Measurements from ENCODE around the gene TDRD3. TPM values are rescaled to one million over a fixed set of nuclear protein-coding genes. Genes with fewer than 3 reads are reported as not detected.
A peak's percentile ranks its signal among the peaks of the same experiment; 100 is the strongest.
"Not testable (repeated sequence)": the region's sequence is repeated elsewhere in the genome, so short reads cannot be mapped to it uniquely, and the experiment has no call there.

TDRD3 gene
- total RNA-seq, 2 donors from 2014 or later = 34.5 to 45.4 TPM

DNA sequence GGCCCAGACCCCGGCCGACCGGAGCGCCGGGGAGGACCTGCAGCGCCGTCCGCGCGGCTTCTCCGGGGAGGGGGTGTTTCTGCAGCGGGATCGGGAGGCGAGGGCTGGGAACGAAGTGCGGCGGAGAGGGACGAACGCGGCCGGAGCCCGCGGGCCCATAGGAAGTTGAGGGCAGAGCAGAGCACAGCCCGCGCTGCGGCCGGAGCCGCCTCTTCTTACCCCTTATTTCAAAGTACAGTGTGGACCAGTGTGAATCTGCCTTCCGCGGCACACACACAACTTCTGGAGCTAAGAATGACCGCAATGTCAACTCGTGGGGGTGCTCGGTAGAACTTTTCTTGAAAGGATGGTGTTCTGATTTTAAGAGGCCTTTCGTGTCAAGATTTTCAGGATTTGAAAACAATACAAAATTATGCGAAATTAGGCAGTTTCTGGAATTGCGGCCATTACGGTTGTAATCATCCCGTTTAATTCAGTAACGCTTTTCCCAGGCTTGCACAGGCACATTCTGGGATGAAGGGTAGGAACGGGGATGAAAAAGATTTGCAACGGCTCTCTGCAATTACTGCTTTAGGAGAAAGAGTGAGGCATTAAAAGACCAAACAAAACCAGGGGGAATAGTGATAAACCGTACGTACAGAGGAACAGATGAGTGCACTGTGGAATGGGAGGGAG lies 821 bp downstream of the TDRD3 start:
- DNase-seq (peak; percentile 68), ATAC-seq (peak; percentile 7 to 30)
- intact Hi-C loops (cut with DNase I) = loop anchor here in 1 of 2 donors (10.0 kb wide), 1 partner anchor 233 kb away; the partner anchor contains the start of gene DIAPH3

DNA sequence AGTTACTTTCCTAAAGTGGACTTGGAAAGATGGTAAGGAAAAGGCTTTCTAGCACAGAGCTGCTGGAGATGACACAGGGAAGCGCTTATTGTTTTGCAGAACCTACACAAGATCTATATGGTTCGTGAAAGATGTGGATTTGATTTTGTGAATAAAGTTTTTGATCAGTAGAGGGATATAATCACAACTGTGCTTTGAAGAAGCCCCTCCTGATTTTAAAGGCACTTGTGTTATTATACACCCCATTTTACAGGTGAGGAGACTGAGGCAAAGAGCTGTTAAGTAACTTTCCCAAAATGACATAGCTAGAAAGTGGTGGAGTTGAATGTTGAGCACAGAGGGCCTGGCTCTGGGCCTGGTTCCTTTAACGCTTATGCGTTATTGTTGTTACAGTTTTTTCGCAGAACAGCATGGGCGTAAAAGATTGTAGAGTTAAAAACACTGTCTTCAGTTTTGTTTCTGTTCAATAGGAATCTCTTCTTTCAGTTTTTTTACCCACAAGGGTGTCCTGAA lies 1.4 kb downstream of the TDRD3 start:
- ATAC-seq (no peak), DNase-seq (no peak)
- intact Hi-C loops (cut with DNase I) = loop anchor here in 1 of 2 donors (10.0 kb wide), 1 partner anchor 234 kb away; the partner anchor contains the start of gene DIAPH3

DNA sequence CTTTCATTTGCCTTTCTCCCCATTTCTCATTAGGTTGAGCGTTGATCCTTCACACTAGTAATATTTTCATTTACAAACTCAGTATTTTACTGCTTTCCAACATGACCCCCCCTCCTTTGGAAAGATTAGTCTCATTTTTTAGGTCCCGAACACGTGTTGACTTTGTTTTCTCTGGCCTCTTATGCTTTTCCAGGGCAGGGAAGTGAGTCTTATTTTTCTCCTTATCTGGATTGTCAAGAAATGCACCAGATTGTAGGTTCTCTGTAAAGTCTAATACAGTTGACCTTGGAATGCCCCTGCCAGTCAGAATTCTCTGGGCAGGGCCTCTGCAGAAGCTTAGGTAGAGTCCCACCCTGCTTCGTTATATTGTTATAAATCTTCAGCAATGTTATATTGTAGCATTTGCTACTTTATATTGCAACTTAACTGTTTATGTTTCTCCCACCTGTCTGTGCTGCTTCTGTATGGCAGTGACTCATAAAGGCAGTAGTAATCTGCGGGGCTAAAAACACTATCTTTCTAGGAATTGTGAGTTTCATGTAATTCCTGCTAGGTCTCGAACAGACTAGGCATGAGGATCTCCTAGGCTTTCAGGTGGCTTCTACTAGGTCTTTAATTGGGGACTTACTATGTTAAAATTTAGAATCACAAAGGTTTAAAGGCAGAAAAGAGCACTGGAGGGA lies 2.0 kb downstream of the TDRD3 start:
- intact Hi-C loops (cut with DNase I) = loop anchor here in 1 of 2 donors (10.0 kb wide), 1 partner anchor 234 kb away; the partner anchor contains the start of gene DIAPH3
- DNase-seq (no peak), ATAC-seq (no peak)

DNA sequence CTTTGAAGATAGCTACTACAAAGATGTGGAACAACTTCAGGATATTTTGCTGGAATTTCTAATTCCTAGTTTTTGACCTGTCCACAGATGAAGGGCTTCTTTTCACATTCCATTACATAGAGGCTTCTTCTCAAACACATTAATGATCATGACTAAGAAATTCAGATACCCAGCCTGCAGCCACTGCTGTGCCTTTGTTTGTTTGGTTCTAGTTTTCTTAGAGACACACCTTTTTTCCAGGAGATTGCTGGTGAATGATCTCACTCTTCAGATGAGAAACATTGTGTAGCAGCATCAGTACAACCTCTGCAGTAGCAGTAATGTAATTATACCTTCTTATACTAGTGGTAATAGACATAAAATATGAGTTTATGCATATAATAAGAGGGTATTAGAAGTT lies 5.0 kb downstream of the TDRD3 start:
- DNase-seq (no peak), ATAC-seq (no peak)

DNA sequence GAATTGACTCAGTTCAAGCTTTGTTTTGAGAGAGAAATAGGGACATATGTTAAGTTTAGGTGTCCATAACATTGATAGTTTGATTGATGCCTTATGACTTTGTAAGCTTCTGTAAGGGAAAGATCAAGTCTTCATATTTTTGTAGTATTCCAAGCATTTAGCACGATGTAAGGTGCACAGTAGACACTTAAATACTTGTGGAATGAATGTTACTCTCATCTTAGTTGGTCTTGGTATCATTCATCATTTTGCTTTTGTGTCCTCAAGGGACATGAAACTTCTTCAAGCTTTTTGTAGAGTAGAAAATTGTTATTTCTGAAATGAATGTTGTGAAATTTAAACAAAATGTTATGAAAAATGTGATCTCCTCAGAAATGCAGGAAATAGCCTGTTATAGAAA lies 10.1 kb downstream of the TDRD3 start:
- DNase-seq (no peak), ATAC-seq (no peak)
- intact Hi-C loops (cut with DNase I) = no loop called here

More for the DNA sequence above, 5.0 kb downstream of the TDRD3 start:
- intact Hi-C loops (cut with DNase I) = no loop called here

DNA sequence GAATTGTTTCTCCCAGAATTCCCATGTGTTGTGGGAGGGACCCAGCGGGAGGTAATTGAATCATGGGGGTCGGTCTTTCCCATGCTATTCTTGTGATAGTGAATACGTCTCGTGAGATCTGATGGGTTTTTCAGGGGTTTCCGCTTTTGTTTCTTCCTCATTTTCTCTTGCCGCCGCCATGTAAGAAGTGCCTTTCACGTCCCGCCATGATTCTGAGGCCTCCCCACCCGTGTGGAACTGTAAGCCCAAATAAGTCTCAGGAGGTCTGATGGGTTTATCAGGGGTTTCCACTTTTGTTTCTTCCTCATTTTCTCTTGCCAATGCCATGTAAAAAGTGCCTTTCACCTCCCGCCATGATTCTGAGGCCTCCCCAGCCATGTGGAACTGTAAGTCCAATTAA lies 10.8 kb downstream of the TDRD3 start:
- ATAC-seq; intact Hi-C loops (cut with DNase I); DNase-seq: not testable (repeated sequence)

DNA sequence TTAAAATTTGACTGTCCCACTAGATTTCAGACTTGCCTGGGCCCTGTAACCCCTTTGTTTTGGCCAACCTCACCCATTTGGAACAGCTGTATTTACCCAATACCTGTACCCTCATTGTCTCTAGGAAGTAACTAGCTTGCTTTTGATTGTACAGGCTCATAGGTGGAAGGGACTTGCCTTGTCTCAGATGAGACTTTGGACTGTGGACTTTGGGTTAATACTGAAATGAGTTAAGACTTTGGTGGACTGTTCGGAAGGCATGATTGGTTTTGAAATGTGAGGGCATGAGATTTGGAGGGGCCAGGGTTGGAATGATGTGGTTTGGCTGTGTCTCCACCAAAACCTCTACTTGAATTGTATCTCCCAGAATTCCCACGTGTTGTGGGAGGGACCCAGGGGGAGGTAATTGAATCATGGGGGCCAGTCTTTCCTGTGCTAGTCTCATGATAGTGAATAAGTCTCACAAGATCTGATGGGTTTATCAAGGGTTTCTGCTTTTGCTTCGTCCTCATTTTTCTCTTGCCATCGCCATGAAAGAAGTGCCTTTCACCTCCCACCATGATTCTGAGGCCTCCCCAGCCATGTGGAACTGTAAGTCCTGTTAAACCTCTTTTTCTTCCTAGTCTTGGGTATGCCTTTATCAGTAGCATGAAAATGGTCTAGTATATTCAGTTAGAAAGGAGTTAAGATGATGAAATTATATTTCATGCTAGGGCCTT lies 12.7 kb downstream of the TDRD3 start:
- ATAC-seq; DNase-seq; intact Hi-C loops (cut with DNase I): not testable (repeated sequence)

DNA sequence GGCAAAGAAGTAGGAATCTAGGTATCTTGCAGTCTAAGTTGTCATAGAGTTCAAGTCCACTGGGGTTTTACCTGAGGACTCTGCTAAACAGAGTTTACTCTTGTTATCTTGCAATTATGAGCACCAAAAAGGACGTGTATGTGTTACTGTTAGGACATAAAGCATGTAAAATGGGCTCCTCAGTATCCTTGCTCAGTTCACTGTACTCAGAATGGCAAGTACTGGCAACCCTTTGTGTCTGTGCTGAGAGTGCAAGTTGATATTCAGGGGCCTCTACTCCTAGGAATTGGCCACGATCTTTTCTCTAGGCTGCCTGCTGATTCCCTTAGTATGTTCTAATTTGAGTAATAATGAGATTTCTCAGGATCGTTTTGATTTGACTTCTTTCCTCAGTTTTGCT lies 13.3 kb downstream of the TDRD3 start:
- intact Hi-C loops (cut with DNase I) = no loop called here
- ATAC-seq = no peak
- no peak for DNase-seq

DNA sequence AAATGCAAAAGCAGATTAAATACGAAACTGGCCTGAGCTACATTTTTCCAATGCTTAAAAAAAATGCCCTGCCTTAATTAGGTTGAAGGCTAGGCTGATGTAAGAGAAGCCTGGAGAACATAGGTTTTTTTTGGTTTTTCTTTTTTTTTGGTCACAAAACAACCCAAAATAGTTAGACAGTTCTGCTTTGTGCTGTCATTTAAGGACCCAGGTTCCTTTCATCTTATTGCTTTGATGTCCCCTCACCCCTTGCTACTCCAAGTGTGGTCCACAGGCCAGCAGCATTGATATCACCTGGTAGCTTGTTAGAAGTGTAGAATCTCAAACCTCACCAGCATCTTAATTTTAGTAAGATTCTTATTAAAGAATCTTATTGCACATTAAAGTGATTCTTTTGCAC lies 14.4 kb downstream of the TDRD3 start:
- DNase-seq = no peak
- ATAC-seq = no peak
- intact Hi-C loops (cut with DNase I) = no loop called here

DNA sequence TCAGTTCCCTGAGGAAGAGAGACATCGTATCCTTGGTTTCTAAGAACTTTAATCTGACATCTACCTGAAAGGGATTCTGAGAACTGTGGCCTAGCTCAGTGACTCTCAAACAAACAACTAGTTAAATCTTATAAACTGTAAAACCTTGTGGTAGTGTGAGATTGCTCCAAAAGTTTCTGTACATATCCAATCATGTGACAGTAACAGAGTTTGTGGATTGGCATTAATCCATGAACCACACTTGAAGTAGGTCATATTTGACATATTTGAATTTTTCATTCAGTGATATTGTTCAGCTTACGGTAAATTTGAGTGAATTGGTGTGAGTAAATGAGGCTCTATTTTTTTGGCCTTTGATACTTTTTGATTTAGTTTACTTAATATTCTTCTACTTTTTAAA lies 15.0 kb downstream of the TDRD3 start:
- ATAC-seq = no peak
- intact Hi-C loops (cut with DNase I) = no loop called here
- no peak for DNase-seq

DNA sequence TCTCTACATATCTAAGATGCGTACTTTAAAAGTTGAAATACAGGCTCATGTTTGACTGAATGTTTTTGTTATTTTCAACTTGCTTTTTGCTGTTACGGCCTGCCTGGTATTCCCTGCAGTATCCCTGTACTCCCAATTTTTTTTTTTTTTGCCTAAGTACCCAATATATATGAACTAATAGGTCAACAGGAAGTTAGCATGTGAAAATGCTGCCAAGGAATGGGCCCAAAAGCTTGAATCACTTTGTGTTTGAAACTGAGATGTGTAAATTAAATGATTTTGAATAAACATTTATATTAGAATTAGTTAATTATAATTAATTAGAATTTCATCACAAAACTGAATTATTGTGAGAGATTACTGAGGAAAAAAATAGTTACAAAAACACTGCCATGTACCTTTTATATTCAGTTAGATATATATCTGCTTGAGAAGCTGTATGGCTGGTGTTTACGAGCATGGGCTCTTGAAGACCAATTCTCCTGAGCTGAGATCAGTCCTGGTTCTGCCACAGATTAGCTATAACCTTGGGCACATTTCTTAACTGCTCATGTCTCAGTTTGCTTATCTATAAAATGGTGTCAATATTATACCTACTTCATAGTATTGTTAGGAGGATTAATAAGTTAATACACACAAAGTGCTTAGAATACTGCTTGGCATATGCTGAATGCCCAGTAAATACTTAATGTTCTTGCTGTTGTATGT lies 16.0 kb downstream of the TDRD3 start:
- no peak for DNase-seq
- no peak for ATAC-seq
- intact Hi-C loops (cut with DNase I) = no loop called here

DNA sequence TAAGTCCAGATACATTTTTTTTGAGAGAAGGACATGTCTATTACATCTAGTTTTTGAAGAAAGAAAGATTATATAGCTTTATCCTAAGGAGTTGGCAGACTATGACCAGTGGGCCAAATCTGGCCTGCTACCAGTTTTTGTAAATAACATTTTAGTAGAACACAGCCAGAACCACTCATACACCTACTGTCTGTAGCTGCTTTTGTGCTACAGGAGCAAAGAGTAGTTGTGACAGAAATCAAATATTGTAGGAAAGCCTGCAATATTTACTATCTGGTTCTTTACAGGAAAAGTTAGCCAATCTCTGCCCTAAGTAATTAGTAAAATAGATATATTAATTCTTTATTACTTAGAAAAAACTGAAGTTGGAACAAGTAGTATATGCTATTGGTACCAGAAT lies 17.2 kb downstream of the TDRD3 start:
- intact Hi-C loops (cut with DNase I) = no loop called here
- ATAC-seq (no peak), DNase-seq (no peak)

DNA sequence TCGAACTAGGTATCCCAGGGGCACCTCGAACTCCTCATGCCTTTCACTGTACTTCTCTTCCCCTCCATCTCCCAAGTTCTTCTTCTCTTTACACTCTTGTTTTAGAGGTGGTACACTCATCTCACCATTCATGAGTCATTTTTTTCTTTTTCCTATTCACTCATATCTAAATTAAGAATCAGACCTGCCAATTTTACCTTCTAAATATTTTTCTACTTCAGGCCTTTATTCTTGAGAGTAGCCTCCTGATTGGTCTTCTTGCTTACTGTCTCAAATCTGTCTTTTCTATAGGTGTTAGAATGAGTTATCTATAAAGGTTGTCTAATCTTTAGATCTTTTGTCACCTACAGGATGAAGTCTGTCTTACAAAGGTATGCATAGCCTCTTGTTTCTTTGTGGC lies 20.7 kb downstream of the TDRD3 start:
- DNase-seq (no peak), ATAC-seq (no peak)
- intact Hi-C loops (cut with DNase I) = no loop called here

DNA sequence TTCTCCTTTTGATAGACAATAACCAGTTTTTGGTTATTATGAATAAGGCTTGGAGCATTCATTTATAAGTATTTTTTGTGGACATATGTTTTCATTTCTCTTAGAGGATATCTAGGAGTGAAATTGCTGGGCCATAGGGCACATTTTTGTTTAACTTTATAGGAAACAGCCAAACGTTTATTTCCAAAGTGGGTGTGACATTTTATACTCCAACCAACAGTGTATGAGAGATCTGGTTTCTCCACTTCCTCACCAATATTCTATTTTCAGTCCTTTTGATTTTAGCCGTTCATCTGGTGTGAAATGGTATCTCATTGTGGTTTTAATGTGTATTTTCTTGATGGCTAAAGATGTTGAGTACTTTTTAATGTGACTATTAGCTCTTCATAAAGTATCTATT lies 21.9 kb downstream of the TDRD3 start:
- DNase-seq = no peak
- ATAC-seq = no peak

DNA sequence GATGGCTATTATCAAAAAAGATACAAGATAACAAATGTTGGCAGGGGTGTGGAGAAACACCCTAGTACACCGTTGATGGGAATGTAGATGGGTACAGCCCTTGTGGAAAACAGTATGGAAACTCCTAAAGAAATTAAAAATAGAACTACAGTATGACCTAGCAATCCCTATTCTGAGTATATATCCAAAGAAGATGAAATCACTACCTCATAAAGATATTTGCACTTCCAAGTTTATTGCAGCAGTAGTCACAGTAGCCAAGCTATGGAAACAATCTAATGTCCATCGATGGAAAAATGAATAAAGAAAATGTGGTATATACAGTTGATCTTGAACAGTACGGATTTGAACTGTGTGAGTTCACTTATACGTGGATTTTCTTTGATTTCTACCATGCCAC lies 28.3 kb downstream of the TDRD3 start:
- intact Hi-C loops (cut with DNase I) = no loop called here
- DNase-seq (no peak), ATAC-seq (no peak)

More for the DNA sequence above, 21.9 kb downstream of the TDRD3 start:
- intact Hi-C loops (cut with DNase I) = no loop called here

DNA sequence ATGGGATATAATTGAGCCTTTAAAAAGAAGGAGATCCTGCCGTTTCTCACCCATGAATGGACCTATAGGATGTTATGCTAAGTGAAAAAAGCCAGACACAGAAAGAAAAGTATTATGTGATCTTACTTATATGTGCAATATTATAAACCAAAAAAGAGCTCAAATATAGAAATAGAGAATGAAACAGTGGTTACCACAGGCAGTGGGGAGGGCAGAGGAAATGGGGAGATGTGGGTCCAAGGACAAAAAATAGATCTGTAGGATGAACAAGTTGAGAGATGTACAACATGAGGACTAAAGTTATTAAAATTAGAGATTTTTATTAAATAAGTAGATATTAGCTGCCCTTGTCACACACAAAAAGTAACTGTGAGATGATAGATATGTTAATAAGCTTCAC lies 29.1 kb downstream of the TDRD3 start:
- intact Hi-C loops (cut with DNase I) = no loop called here
- no peak for DNase-seq
- no peak for ATAC-seq

DNA sequence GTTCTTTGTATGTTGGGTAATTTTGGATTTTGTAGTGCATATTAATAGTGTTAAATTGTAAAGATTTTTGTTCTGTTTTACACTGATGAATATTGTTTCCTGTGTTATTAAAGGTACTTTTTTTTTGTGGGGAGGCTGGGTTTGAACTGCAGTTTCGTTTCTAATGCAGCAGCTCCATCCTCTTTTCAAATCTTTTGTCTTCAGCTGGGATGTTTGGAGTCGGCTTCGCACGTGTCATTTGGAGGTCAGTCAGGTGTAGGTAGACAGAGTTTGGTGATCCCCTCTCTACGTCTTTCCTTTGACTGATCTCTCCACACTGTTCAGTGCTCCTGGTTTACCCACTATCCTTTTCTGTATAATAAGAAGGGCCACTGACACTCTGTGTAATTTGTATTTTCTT lies 30.3 kb downstream of the TDRD3 start:
- intact Hi-C loops (cut with DNase I) = no loop called here
- ATAC-seq = no peak

DNA sequence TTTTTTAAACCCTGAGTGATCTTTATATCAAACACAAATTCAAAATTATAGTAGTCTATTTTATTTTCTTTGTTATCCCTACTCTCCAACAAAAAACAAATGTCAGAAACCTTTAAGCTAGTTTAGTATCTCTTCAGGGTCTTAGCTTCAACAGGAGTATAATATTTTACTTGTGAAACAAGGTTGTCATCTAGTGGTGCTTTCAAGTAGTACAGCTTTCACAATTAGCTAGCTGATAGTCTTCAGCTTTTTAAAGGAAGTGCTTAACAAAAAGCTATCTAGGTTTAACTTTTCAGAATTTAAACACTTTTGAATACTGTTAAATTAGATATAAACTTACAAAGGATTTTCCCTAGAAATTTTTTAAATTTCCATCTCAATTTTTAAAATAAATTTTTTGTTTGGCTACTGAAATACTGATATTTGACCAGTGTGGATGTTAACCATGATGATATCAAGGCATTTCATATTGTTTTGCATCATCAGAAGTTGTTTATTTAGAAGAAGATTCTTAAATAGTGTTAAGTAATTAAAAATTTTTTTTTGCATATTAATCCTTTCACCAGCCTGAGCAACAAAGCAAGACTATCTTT lies 34.2 kb downstream of the TDRD3 start:
- no peak for DNase-seq
- intact Hi-C loops (cut with DNase I) = no loop called here

More for the DNA sequence above, 30.3 kb downstream of the TDRD3 start:
- no peak for DNase-seq

DNA sequence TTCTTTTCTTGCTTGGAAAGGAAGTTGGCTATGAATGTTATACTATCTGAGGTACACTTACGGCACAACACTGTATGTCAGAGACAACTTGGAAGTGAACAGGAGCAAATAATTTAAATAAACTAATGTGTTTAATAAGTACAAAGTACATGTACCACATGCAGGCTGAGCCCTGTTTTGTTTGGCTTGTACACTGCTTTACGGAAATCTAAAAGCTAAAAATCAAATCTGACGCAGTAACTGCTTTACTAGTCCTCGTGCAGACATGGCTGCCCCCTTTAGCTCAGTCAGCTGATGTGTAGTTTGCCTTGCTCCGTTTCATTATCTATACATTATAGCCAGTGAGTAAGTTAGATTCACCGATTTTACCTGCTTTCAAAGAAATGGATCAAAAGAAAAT lies 36.5 kb downstream of the TDRD3 start:
- no peak for DNase-seq
- intact Hi-C loops (cut with DNase I) = no loop called here
- ATAC-seq = no peak

More for the DNA sequence above, 34.2 kb downstream of the TDRD3 start:
- peak; percentile 70 to 73 for ATAC-seq

Measured in left cardiac atrium (tissue), 4 donors.